Measurements from ENCODE around the gene NUP42.
"Not testable (repeated sequence)": the region's sequence is repeated elsewhere in the genome, so short reads cannot be mapped to it uniquely, and the experiment has no call there.

The NUP42 gene

DNA sequence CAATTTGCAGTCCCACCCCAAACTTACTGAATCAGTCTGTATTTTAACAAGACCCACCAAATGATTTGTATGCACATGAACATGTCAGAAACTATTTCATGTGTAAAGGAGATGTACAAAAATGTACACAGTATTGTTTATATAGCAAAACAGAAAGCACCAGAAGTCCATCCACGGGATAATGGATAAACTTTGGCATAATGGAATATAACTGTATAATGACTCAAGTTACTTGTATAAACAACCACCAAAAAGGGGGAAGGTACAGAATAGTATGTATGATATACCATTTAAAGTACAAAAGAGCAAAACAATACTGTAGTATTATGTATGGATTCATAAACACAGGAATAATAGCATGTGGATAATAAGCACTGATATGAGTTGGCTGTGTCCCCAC is 22.4 kb downstream of the NUP42 start:
- no peak for DNase-seq (ENCODE audit: low spot score)

GRCh38 chr7:23205577-23205908 is 23.7 kb downstream of the NUP42 start:
- DNase-seq (ENCODE audit: low spot score), result no peak

GRCh38 chr7:23205909-23206767 is 24.3 kb downstream of the NUP42 start:
- DNase-seq (ENCODE audit: low spot score), result no peak

DNA sequence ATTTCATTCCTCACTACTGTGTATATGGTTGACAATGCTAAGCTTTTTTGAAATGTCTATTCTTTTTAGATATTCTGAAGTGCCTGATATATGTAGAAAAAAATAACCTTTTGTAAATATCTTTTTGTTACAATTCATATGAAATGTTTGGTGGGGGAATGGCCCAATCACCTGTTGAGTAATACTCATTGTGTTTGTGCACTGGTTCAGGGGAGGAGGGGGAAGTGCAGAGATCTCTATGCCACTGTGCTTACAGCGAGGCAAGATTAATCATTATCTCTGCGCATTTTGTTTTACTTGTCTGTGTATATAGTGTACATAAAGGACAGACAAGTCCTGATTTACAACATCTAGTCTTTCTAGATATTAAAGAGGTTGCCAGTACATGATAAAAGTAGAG is 25.2 kb downstream of the NUP42 start:
- DNase-seq (ENCODE audit: low spot score), result no peak

DNA sequence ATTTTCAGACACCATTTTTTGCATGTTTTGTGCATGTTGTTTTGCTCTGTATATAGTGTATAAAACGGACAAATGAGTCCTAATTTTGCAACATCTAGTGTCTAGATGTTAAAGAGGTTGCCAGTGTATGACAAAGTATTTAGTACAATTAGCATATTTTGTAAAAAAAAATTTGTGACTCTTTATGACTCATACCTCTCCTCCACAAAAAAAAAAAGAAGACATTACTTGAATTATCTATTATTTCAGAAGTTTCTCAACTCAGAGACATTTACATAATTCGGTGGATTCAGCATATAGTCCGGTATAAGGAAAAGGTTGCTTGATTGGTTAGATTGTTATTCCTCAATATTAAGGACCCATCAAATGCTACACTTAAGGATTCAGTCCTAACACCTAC is 26.0 kb downstream of the NUP42 start:
- DNase-seq (ENCODE audit: low spot score), result no peak

DNA sequence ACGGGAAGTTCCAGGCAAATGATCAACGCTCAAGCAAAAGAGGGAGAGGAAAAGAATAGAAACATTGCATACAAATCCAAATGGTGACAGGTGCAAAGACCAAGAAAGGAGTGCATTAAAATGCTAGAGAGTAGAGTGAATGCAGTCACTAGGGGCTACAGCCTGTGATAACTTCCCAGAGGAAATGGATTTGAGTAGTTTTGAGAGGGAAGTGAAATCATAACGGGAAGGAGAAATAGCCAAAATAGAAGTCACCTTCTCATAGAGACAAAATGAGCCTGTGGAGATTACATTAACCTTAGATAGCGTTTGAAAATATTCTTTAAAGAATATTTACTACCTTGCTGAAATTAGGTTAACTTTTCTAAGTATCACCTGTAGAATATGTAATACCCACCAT is 26.5 kb downstream of the NUP42 start:
- DNase-seq (ENCODE audit: low spot score), result no peak

DNA sequence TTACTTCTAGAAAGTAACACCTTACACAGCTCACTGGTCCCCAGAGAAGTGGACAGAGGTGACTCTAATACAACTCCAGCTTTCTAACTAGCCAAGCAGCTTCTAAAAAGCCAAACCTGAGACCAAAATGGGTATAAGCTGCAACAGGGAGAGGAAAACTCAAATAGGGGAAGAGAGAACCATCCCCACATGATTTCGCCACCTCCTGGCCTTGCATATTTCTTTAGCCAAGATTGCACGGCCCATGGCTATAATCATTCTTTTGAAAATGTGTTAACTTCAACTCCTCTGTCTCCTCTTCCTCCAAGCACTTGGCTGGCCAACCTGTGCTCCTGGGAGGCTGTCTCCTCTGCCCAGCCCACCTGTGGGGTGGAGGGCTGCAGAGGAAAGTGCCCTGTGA is 28.7 kb downstream of the NUP42 start:
- DNase-seq (ENCODE audit: low spot score), result no peak

DNA sequence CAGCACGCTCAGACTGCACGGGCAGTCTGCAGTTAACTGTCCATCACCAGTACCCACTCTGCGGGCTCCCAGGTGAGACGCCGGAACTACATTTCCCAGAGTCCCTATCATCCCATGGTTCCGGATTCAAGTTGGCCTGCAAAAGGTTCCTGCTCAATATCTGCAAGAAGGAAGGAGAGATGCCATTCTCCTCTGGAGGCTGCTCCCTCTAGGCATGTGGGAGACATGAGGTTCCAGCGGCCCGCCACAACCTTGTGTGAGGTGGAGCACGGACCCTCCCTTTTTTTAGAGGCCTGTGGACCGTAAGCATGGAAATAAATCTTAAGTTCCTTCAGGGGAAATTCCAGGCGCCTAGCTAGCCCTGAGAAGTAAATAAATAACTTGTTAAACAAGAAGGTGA is 29.7 kb downstream of the NUP42 start:
- no peak for DNase-seq (ENCODE audit: low spot score)

DNA sequence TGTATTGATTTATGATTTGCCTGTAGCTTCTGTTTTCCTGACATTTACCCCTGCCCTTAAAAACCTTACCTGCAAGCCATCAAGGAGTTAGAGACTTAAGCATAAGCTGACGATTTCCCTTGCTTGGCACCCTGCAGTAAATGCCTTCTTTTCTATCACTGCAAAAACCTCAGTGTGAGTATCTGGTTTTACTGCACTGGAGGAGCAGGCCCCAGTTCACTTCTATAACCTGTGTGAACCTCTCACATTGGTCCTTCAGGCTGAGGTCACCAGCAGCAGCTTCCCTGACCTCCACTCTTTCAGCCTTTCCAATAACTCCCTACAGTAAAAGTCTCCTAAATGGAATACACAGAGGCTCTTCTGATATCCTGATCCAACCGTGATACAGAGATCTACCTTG is 30.5 kb downstream of the NUP42 start:
- DNase-seq (ENCODE audit: low spot score), result no peak

DNA sequence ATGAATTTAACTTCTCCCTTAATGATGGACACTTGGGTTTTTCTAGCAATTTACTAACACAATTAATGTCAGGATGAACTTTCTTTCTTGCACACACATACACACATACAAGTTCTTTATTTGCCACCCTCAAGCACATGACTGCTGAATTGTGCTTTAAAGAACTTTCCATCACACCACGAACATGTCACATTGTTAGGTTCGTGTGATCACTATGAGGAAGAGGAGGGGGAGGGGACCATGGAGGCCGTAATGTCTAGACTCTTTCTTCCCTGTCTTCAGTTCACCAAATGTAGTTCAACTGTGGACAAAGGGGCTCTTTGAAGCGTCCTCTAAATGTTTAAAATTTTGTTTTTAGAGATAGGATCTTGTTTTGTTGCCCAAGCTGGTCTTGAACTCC is 31.0 kb downstream of the NUP42 start:
- no peak for DNase-seq (ENCODE audit: low spot score)

DNA sequence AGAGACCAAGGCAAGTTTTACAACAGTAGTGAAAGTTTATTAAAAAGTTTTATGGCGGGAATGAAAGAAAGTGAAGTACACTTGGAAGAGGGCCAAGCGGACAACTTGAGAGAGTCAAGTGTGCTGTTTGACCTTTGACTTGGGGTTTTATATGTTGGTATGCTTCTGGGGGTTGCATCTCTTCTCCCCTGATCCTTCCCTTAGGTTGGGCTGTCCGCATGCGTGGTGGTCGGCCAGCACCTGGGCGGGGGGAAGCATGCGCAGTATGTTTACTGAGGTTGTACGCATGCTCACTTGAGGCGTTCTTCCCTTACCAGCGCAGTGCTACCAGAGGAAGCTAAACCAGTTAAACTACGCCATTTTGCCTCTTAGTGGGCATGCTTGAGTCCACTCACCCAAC is 31.9 kb downstream of the NUP42 start:
- DNase-seq (ENCODE audit: low spot score), result no peak

DNA sequence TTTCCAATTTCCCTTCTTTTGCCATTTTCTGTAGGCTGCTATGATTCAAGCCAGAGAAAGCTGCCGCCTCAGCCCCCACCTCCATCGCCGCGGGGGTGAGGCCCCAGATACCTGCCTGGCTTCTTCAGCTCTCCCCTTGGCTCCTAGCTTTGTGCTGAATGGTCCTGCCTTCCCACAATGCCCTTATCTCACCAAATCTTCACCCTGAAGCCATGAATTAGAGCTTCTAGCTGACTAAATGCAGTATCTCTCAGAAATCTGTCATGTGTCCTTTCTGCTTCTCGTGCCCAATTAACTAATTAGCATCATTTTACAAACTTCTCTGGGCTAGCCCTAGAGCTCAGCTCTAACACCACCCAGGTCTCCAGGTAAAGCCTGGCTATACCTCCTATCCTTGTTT is 32.6 kb downstream of the NUP42 start:
- DNase-seq (ENCODE audit: low spot score), result no peak

GRCh38 chr7:23214938-23215337 is 33.1 kb downstream of the NUP42 start:
- no peak for DNase-seq (ENCODE audit: low spot score)

- DNase-seq (ENCODE audit: low spot score), result no peak
Observed at GRCh38 chr7:23216021-23216420, 34.2 kb downstream of the NUP42 start.

DNA sequence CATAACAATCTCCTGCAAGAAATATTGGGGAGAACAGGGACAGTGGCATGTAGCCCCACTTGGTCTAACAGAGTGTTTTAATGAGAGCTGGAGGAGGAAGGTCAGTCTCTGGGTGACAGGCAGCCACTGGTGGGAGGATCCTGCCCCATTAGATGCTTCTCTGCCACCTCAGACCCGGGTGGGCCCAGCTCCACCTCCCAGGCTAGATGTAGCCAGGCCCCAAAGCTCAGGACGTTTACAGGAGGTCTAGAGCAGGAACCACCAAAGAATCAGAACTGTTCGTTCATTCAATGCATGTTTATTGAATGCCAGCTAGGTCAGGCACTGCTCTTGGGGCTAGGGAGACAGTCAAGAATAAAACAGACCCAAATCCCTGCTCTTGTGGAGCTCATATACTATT is 36.3 kb downstream of the NUP42 start:
- DNase-seq (ENCODE audit: low spot score), result no peak

GRCh38 chr7:23220690-23221305 is 39.0 kb downstream of the NUP42 start:
- no peak for DNase-seq (ENCODE audit: low spot score)

DNA sequence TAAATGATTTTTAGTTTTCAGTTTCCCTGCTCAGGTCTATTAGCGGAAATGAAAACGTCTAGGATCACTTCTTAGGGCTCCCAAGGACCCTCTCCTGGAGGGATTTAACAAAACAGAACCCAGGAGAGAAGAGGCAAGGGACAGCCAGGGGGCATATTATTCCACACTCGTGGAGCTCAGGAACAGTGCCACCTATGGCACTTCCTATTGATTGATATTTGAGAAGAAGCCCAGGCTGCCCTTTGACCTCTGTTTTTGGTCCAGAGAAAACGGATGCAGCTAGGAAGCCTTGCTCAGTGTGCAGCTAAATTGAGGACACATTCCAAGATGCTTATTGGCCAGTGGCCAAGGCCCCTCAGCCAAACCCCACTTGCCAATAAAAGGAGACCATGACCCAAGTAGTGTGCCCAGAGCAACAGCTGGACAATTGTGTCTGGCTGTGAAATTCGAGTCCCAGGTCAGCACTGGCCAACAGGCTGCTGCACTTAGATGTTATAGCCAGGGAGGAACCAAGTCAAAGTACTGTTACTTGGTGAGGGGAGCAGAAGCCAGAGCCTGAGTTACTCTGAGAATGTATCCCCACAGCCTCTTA is 40.7 kb downstream of the NUP42 start:
- DNase-seq (ENCODE audit: low spot score), result no peak

DNA sequence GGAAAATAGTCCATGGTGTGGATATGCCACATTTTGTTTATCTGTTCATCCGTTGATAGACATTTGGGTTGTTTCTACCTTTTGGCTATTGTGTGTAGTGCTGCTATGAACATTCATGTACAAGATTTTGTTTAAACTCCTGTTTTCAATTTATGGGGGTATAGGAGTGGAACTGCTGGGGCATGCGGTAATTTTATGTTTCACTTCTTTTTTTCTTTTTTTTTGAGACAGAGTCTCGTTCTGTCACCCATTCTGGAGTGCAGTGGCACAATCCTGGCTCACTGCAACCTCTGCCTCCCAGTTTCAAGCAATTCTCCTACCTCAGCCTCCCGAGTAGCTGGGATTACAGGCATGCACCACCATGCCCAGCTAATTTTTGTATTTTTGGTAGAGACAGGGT is 42.5 kb downstream of the NUP42 start:
- DNase-seq (ENCODE audit: low spot score), result not testable (repeated sequence)

GRCh38 chr7:23226844-23227450 is 45.1 kb downstream of the NUP42 start:
- no peak for DNase-seq (ENCODE audit: low spot score)

DNA sequence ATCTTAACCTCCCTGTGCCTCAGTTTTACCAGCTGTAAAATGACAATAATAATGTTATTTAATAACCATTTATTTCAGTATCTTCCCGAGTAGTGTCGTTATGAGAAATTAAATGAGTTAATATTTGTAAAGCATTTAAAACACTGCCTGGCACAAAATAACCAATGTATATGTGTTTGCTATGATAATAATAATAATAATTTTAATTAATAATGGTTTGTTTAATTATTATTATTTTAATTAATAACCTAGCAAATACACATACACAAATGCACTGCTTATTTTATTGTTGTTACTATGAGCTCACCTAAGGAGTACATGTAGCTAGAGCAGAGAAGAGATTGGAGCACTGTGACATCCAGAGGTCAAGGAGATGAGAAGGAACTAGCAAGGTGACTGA is 46.6 kb downstream of the NUP42 start:
- DNase-seq (ENCODE audit: low spot score), result no peak

- no peak for DNase-seq (ENCODE audit: low spot score)
Observed at GRCh38 chr7:23230641-23231101, 48.8 kb downstream of the NUP42 start.

- DNase-seq (ENCODE audit: low spot score), result no peak
Observed at GRCh38 chr7:23232966-23233365, 51.1 kb downstream of the NUP42 start.
